CD4-positive, alpha-beta T cell treated with Interleukin-17A for 1 hour (primary cell): ENCODE data around the gene B3GALT2.

Experiments used
- DNase-seq: peaks from one replicate; pipeline ENCODE4 v3.0.0-alpha.2; 2020

The B3GALT2 gene

GRCh38 chr1:193181985-193182384 lies 4.4 kb downstream of the B3GALT2 start:
- no peak for DNase-seq

GRCh38 chr1:193181536-193181935 lies 4.9 kb downstream of the B3GALT2 start:
- no peak for DNase-seq

GRCh38 chr1:193179094-193179493 lies 7.3 kb downstream of the B3GALT2 start:
- DNase-seq = no peak

- DNase-seq = no peak
These were observed 9.6 kb downstream of the B3GALT2 start for GRCh38 chr1:193176788-193177187.

GRCh38 chr1:193176113-193176512 lies 10.3 kb downstream of the B3GALT2 start:
- no peak for DNase-seq

GRCh38 chr1:193157360-193157759 lies 29.1 kb downstream of the B3GALT2 start:
- DNase-seq = no peak

- no peak for DNase-seq
These were observed 29.6 kb downstream of the B3GALT2 start for GRCh38 chr1:193156822-193157142.

- no peak for DNase-seq
These were observed 30.1 kb downstream of the B3GALT2 start for GRCh38 chr1:193156117-193156821.

GRCh38 chr1:193144999-193145398 lies 41.4 kb downstream of the B3GALT2 start:
- DNase-seq = no peak

- DNase-seq = no peak
These were observed 42.0 kb downstream of the B3GALT2 start for GRCh38 chr1:193144361-193144938.

GRCh38 chr1:193143285-193143684 lies 43.1 kb downstream of the B3GALT2 start:
- DNase-seq = peak; percentile 37

- no peak for DNase-seq
These were observed 44.0 kb downstream of the B3GALT2 start for GRCh38 chr1:193142409-193142808.

- peak; percentile 28 for DNase-seq
These were observed 44.6 kb downstream of the B3GALT2 start for GRCh38 chr1:193141804-193142203.

- DNase-seq = no peak
These were observed 46.2 kb downstream of the B3GALT2 start for GRCh38 chr1:193140254-193140653.

- no peak for DNase-seq
These were observed 55.0 kb downstream of the B3GALT2 start for GRCh38 chr1:193131266-193131860.
